HepG2 (cell line): ENCODE data around the gene B9D2. TPM values are rescaled to one million over a fixed set of nuclear protein-coding genes. Genes with fewer than 3 reads are reported as not detected.

Experiments used
- BORCS8-MEF2B ChIP-seq: sonication (generic); formaldehyde crosslinking; IDR thresholded peaks from 2 replicates; pipeline ENCODE4 v1.8.0; 2022; ENCODE audit warnings: mild to moderate bottlenecking, missing genetic modification reagents
- DBP ChIP-seq: sonication (generic); formaldehyde crosslinking; IDR thresholded peaks from 2 replicates; pipeline ENCODE4 v1.4.0; 2020; ENCODE audit warnings: missing genetic modification reagents; ENCODE audit errors: not compliant biosample characterization
- KDM1A ChIP-seq: IDR thresholded peaks from 2 replicates; pipeline ENCODE4 v1.6.1; 2016; ENCODE audit warnings: missing compliant biosample characterization
- MEF2D ChIP-seq: sonication (generic); formaldehyde crosslinking; IDR thresholded peaks from 2 replicates; pipeline ENCODE4 v1.5.1; 2020; ENCODE audit warnings: mild to moderate bottlenecking, missing genetic modification reagents
- MIER2 ChIP-seq: IDR thresholded peaks from 2 replicates; pipeline ENCODE4 v1.6.1; 2016; ENCODE audit warnings: missing biosample characterization, missing genetic modification reagents
- NCOA2 ChIP-seq: sonication (generic); formaldehyde crosslinking; IDR thresholded peaks from 2 replicates; pipeline ENCODE4 v1.8.0; 2022; ENCODE audit warnings: inconsistent platforms
- NFE2 ChIP-seq: sonication (generic); formaldehyde crosslinking; IDR thresholded peaks from 2 replicates; pipeline ENCODE4 v1.4.0; 2020; ENCODE audit warnings: missing genetic modification reagents
- PHF5A ChIP-seq: IDR thresholded peaks from one replicate; pipeline ENCODE4 v1.6.1; 2018; ENCODE audit warnings: low read depth, missing genetic modification reagents; ENCODE audit not compliant: unreplicated experiment
- PLSCR1 ChIP-seq: sonication (generic); formaldehyde crosslinking; IDR thresholded peaks from 2 replicates; pipeline ENCODE4 v1.5.0; 2020; ENCODE audit warnings: missing genetic modification reagents, mild to moderate bottlenecking, borderline replicate concordance
- POLR2G ChIP-seq: fragments of 200-400 bp; formaldehyde crosslinking; IDR thresholded peaks from 2 replicates; pipeline ENCODE4 v1.6.1; 2018; ENCODE audit warnings: mild to moderate bottlenecking, low read depth, low read length, moderate library complexity
- RXRA ChIP-seq: sonication (generic); formaldehyde crosslinking; IDR thresholded peaks from 2 replicates; pipeline ENCODE4 v1.5.1; 2020; ENCODE audit warnings: missing genetic modification reagents
- SALL2 ChIP-seq: sonication (generic); formaldehyde crosslinking; IDR thresholded peaks from 2 replicates; pipeline ENCODE4 v1.8.1; 2023; ENCODE audit warnings: mild to moderate bottlenecking, missing genetic modification reagents, inconsistent platforms
- SCMH1 ChIP-seq: sonication (generic); formaldehyde crosslinking; IDR thresholded peaks from 2 replicates; pipeline ENCODE4 v1.9.0; 2021; ENCODE audit warnings: missing genetic modification reagents, mild to moderate bottlenecking, borderline replicate concordance
- SIN3A ChIP-seq: IDR thresholded peaks from 2 replicates; pipeline ENCODE4 v1.6.1; 2011; ENCODE audit warnings: low read depth, mild to moderate bottlenecking, control low read depth, low read length, borderline replicate concordance
- SIX1 ChIP-seq: sonication (generic); formaldehyde crosslinking; IDR thresholded peaks from 2 replicates; pipeline ENCODE4 v1.4.0; 2020; ENCODE audit warnings: missing genetic modification reagents, borderline replicate concordance
- SIX4 ChIP-seq: sonication (generic); formaldehyde crosslinking; IDR thresholded peaks from 2 replicates; pipeline ENCODE4 v1.4.0; 2020; ENCODE audit warnings: missing genetic modification reagents
- SP1 ChIP-seq, 2 experiments: fragments of 450-650 bp in 1 of 2; sonication (generic) in 1 of 2; formaldehyde crosslinking in 1 of 2; IDR thresholded peaks; 2 replicates each; pipeline versions ENCODE4 v1.4.0 to v1.6.1; 2016 to 2020; ENCODE audit warnings: missing genetic modification reagents in 1 of 2
- ZBTB21 ChIP-seq: sonication (generic); formaldehyde crosslinking; IDR thresholded peaks from 2 replicates; pipeline ENCODE4 v1.4.0; 2020; ENCODE audit warnings: missing genetic modification reagents
- ZHX2 ChIP-seq, 2 experiments: sonication (generic) in 1 of 2; formaldehyde crosslinking in 1 of 2; IDR thresholded peaks; 2 replicates each; pipeline versions ENCODE4 v1.6.1 to v1.9.0; 2014 to 2022; ENCODE audit warnings: antibody characterized with exemption in 1 of 2, borderline replicate concordance in 1 of 2, inconsistent platforms in 1 of 2, low read depth in 1 of 2, missing genetic modification reagents in 1 of 2
- ZMYM2 ChIP-seq: sonication (generic); formaldehyde crosslinking; IDR thresholded peaks from 2 replicates; pipeline ENCODE4 v1.8.0; 2022; ENCODE audit warnings: mild to moderate bottlenecking, missing genetic modification reagents
- ZNF546 ChIP-seq: sonication (generic); formaldehyde crosslinking; conservative IDR thresholded peaks from 2 replicates; pipeline ENCODE4 v1.8.1; 2023; ENCODE audit warnings: mild to moderate bottlenecking, missing genetic modification reagents
- ZNF557 ChIP-seq: sonication (generic); formaldehyde crosslinking; IDR thresholded peaks from 2 replicates; pipeline ENCODE4 v1.4.0; 2020; ENCODE audit warnings: missing genetic modification reagents
- ZNF737 ChIP-seq: sonication (generic); formaldehyde crosslinking; IDR thresholded peaks from 2 replicates; pipeline ENCODE4 v1.5.0; 2020; ENCODE audit warnings: missing genetic modification reagents, mild to moderate bottlenecking, borderline replicate concordance
- ZNF782 ChIP-seq: sonication (generic); formaldehyde crosslinking; IDR thresholded peaks from 2 replicates; pipeline ENCODE4 v1.4.0; 2020; ENCODE audit warnings: missing genetic modification reagents, mild to moderate bottlenecking, borderline replicate concordance
- polyA plus RNA-seq, 8 experiments: library from polyadenylated mRNA; depleted of rRNA in 3 of 8; stranded (reverse) in 7 of 8; unstranded in 1 of 8; fragments of >200 nt; fragmentation: Illumina TruSeq in 4 of 8; extraction: Trizol in 4 of 8; gene quantifications; 2 replicates each; pipeline versions ENCODE4 v1.2.1 to v1.2.3, GENCODE V29; 2011 to 2016; ENCODE audit warnings: low read depth in 4 of 8, missing spikeins in 1 of 8, mixed read lengths in 1 of 8; ENCODE audit not compliant: insufficient read depth in 1 of 8
- total RNA-seq, 5 experiments: library from RNA; depleted of rRNA; stranded (reverse); fragments of >200 nt; fragmentation: Illumina TruSeq; extraction: Trizol; gene quantifications; 2 replicates each; pipeline ENCODE4 v1.2.3, GENCODE V29; 2016; ENCODE audit warnings: low read depth in 1 of 5

The B9D2 gene
- total and polyA plus RNA-seq, 2 of the 13 experiments (the other 11 are each of a cell fraction or from before 2014, with no cell fraction given) = 3.1 to 4.4 TPM

GRCh38 chr19:41376241-41376997 lies 12.5 kb upstream of the B9D2 start, which contains the start of gene TMEM91 (continued):
- TF ChIP-seq ZHX2 (IDR thresholded peaks at IDR 0.05; ENCODE audit: low read depth) = no peak
- TF ChIP-seq ZHX2 (CRISPR knock-in tag; IDR thresholded peaks at IDR 0.05; ENCODE audit: borderline replicate concordance) = no peak
- TF ChIP-seq KDM1A (CRISPR knock-in tag) = no peak
- no peak for TF ChIP-seq PHF5A
- TF ChIP-seq MIER2 (CRISPR knock-in tag) = no peak
- TF ChIP-seq SIN3A = peak; percentile 30; the same call in 1 of the 2 replicates
- TF ChIP-seq ZNF782 (CRISPR knock-in tag) = no peak
- TF ChIP-seq SP1 (IDR thresholded peaks at IDR 0.05) = no peak
- TF ChIP-seq SP1 (CRISPR knock-in tag; IDR thresholded peaks at IDR 0.05) = peak; percentile 26; the same call in 1 of the 2 replicates
- TF ChIP-seq SIX4 = no peak
- TF ChIP-seq ZNF737 (CRISPR knock-in tag) = no peak
- no peak for TF ChIP-seq MEF2D (CRISPR knock-in tag)
- TF ChIP-seq ZNF546 = no peak
- no peak for TF ChIP-seq DBP (CRISPR knock-in tag)
- no peak for TF ChIP-seq NFE2
- peak; percentile 29; the same call in 1 of the 2 replicates for TF ChIP-seq BORCS8-MEF2B
- no peak for TF ChIP-seq SIX1 (CRISPR knock-in tag)
- TF ChIP-seq SALL2 = no peak
- peak; percentile 64; the same call in 1 of the 2 replicates for TF ChIP-seq POLR2G
- TF ChIP-seq RXRA (CRISPR knock-in tag) = no peak
- TF ChIP-seq SCMH1 = no peak
- TF ChIP-seq PLSCR1 (CRISPR knock-in tag) = no peak
- TF ChIP-seq ZMYM2 (CRISPR knock-in tag) = no peak
- TF ChIP-seq ZBTB21 (CRISPR knock-in tag) = no peak
- no peak for TF ChIP-seq ZNF557 (CRISPR knock-in tag)
- no peak for TF ChIP-seq NCOA2 (CRISPR knock-in tag)
